ENCODE data around the gene RBPMS2.
A peak's percentile ranks its signal among the peaks of the same experiment; 100 is the strongest.
"Not testable (repeated sequence)": the region's sequence is repeated elsewhere in the genome, so short reads cannot be mapped to it uniquely, and the experiment has no call there.

The RBPMS2 gene

DNA sequence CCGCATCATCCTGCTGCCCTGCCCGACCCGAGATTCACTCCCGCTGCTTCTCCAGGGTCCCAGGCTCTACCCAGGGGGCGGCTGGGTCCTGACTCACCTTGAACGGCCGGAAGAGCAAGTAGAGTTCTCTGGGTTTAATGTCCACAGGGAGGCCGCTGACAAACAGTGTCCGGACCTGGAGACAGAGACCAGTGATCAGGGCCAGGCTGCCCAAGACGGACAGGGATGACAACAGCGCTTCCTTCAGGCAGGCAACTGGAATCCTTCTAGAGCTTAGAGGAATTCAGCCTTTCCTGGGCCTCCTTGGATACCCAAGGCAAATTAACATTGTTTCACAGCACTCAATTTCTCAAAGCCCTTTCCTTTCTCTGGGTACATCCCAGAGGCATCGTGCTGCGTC is 23.9 kb downstream of the RBPMS2 start:
- no peak for DNase-seq

DNA sequence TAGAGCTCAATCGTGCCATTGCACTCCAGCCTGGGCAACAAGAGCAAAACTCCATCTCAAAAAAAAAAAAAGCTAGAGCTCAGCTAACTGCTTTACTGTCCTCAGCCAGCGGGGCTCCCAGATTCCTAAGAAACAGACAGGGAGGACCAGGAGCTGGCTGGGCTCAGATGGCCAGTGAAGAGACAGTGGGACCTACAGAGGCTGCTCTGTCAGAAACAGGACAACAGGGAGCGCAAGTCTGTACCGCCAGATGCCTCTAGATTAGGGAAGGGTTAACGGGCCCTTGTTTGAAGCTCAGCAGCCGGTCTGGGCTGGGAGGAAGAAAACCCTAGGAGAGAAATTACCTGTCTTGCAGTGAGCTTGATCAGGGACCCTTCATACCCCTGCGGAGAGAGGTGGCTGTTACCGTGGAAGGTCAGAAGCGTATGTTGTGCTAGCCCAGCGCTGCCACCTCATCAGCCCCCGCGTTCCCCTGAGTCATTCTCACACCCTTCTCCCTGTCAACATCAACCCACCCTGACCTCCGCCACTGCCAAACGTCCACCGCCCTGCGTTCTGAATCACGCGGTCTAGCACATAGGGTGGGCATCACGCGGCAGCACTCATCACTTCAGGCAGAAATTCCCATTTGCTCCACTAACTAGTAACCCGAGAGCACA is 25.3 kb downstream of the RBPMS2 start:
- no peak for DNase-seq

DNA sequence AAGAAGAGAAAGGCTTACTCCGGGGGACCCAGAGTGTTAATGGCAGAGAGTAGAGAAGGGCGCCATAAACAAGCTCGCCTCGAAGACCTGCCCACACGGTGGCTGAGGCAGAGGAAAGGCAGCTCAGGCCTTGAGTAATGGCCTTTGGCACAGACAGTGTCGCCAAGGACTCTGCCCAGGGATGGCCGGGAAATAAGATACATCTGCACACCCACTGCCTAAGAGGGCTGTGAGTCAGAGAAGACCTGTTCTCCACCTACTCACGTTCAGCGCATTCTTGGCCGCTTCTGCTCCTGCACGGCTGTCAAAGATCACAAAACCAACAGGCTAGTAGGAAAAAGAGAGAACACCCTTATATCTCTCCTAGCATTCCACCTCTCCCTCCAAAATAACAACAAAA is 26.2 kb downstream of the RBPMS2 start:
- DNase-seq = no peak

DNA sequence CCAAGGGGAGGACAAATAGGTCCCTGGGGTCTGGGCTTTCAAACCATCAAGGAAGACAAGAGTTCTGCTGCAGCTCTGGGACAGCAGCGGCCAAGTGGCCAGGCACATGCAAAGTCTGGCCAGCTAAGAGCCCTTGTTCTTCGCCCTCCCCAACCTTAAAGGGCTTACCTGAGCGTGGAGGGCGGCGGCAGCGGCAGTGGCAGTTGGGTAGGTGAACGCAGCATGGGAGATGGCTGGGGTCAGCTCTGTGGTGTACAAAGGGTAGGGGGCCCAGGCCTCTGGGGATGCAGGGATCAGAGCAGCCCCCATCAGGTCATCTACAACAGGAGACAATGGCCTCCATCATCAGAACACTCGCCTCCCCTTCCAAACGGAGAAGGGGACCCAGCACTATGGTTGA is 27.1 kb downstream of the RBPMS2 start:
- no peak for DNase-seq

DNA sequence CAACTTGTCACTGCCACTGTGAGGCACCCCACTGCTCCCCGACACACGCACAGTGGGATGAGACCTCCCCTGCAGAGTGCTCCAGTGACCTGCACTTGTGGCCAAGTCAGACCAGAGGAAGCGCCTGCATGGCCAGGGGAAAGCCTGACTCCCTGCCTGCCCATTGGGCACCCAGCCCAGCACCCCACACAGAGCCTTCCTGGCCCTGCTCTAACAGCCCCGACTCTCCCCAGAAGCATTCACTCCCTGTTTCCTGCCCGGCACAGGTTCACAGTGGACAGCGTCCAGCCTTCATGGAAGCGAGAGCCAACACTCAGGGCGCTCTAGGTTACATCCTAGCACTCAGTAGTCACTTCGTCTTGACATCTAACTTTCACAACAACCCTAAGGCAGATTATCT is 27.8 kb downstream of the RBPMS2 start:
- no peak for DNase-seq

DNA sequence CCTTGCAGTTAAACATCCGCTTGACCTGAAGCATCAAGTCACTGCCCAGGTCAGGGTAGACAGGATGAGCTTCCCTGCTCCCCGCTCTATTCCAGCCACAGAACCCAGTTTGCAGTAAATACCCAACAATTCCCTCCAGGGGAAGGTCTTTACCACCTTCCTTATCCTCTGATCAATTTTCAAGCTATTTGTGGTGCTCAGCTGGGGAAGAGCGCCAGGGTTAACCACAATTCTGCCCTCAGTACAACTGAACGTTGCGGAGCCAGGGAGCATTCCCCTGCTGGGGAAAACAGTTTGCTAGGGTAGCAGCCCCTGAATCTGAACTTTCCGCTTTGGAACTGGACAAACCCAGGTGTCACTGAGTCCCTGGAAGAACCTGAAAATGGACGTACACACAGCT is 28.5 kb downstream of the RBPMS2 start:
- DNase-seq = no peak

DNA sequence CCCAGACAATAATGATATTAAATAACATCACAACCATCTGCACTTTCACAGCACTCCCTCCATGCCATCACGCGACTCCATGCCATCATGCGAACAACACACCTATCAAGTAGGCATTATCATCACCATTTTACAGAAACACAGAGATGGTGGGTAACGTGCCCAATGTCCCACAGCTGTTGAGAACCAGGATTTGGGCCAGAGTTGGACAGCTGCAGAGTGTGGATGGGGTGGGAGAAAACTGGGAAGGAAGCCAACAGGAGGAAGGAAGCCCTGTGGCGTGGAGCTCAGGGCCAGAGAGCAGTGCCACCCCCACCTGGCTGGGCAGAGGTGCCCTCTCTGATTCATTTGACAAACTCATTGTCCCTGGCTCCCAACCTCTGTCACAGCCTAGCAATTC is 29.0 kb downstream of the RBPMS2 start:
- no peak for DNase-seq

DNA sequence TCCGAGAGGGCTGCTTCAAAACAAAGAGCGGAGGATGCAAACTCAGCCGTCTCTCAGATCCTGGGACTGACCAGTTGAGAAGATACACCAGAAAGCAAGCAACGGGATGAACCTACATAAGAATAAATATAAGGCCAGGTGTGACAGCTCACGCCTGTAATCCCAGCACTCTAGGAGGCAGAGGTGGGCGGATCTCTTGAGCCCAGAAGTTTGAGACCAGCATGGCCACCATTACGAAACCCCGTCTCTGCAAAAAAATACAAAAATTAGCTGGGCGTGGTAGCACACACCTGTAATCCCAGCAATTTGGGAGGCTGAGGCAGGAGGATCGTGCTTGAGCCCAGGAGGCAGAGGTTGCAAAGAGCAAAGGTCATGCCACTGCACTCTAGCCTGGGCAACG is 31.7 kb downstream of the RBPMS2 start:
- DNase-seq = no peak

DNA sequence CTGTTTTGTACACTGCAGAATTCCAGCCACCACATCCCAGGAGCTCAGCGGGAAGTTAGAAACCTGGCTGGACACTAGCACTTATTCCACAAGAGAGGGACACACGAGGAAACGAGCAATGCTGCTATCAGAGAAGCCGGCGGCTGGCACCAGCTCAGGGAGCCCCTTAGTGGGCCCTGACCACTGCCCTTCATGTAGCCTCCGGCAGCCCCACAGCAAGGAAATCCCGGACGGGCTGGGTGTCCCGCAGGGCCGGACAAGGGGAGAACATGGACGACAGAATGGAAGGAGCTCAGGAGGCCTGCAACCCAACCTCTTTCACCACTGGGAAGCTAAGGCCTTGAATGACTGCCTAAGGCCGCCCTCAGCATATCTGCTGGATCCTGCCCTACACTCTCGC is 32.5 kb downstream of the RBPMS2 start:
- no peak for DNase-seq

DNA sequence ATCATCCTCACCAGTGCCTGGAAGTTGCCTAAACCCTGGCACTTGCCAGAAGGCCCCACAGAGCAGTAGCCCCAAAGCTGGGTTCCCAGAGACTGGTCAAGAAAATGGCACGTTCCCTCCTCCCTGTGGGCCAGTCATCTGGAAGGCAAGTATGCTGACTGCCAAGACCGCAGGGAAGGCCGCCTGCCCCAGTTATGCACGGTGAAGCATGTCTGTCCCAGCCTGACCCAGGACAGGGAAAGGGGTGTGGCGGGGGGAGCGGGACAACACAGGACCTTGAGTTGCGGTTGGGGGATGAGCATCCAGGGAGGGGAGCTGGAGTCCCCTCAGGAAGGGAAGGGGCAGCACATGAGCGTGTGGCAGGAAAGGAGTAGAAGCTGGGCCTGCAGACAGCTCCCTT is 33.0 kb downstream of the RBPMS2 start:
- no peak for DNase-seq

DNA sequence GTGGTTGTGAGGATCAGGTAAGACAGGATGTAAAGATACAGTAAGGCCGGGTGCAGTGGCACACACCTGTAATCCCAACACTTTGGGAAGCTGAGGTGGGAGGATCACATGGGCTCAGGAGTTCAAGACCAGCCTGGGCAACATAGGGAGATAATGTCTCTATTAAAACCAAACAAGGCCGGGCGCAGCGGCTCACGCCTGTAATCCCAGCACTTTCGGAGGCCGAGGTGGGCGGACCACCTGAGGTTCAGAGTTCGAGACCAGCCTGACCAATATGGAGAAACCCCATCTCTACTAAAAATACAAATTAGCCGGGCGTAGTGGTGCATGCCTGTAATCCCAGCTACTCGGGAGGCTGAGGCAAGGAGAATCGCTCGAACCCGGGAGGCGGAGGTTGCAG is 33.7 kb downstream of the RBPMS2 start:
- not testable (repeated sequence) for DNase-seq

DNA sequence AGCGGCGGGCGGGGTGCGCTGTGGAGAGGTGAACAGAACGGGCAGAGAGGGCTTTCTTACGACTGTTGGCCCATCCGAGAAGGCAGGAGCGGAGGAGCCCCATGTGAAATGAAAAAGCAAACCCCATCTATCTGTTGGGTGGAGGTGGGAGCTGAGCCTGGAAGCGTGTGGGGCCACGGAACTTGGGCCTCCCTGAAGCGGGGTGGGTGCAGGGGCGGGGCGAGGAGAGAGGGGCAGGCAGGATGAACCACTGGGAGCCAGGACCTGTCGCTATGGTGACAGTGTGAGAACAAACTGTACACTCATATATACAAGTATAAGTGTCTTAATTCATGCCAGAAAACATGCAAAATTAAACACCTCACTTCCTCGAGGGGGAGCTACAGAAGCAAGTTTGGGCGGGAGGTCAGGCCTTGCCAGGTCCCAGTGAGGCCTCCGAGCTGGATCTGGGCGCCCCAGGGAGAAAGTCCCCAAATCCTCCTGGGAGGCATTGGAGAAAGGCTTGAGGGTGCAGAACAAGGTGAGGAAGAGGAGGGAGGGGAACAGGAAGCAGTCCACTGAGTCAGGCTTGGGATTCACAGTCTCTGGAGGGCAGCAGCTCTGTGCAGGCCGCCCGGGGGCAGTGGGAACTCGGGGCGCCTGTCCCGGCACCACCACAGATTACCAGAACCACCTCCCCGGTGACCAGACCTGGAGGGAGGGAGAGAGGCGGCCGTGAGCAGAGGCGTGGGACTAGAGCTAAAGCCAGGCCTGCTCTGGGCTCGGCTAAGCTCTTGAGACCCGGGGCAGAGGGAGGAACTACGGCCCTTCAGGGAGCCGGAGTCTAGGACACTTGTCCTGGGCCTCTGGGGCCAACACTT is 34.8 kb downstream of the RBPMS2 start:
- no peak for DNase-seq

DNA sequence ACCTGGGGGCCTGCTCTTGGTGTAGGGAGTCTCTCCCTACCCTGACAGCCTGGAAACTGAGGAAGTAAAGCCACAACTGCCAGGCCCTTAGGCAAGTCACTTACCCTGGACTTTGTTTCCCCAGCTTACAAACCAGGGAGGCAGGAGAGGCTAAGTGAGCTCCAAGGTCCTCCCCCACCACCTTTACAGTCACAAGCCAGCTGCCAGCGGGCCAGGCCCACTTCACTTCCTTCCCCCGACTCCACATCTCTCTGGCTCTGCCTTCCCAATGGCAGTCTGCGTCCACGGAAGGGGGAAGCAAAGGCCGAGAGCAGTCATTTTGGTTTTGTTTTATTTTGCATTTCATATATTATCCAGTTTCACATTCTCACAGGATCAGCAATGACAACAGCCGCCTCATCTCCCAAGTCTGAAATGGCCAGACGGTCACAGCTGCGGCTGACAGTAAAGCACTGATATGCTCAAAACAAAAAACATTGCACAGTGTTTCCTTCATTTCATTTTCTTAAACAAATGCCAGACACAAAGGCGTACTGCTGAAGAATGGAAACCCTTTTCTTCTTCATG is 35.7 kb downstream of the RBPMS2 start:
- DNase-seq = no peak

DNA sequence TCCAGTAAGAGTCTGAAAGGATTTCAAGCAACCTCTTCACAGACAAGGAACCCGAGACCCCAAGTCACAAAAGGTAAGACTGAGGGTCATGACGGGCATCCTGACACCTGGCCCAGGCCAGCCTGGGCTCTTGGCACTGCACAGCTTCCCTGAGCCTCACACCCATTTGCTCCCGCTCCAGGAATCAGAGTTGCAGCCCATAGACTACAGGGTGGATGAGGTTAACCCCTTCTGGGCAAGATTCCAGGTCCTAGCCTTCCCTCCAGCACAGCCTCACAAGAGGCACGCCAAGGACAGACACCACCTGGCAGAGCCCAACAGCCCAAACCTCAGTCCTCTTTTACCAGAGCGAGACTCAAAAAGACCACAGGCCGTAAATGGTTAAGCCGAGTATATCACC is 36.2 kb downstream of the RBPMS2 start:
- no peak for DNase-seq

DNA sequence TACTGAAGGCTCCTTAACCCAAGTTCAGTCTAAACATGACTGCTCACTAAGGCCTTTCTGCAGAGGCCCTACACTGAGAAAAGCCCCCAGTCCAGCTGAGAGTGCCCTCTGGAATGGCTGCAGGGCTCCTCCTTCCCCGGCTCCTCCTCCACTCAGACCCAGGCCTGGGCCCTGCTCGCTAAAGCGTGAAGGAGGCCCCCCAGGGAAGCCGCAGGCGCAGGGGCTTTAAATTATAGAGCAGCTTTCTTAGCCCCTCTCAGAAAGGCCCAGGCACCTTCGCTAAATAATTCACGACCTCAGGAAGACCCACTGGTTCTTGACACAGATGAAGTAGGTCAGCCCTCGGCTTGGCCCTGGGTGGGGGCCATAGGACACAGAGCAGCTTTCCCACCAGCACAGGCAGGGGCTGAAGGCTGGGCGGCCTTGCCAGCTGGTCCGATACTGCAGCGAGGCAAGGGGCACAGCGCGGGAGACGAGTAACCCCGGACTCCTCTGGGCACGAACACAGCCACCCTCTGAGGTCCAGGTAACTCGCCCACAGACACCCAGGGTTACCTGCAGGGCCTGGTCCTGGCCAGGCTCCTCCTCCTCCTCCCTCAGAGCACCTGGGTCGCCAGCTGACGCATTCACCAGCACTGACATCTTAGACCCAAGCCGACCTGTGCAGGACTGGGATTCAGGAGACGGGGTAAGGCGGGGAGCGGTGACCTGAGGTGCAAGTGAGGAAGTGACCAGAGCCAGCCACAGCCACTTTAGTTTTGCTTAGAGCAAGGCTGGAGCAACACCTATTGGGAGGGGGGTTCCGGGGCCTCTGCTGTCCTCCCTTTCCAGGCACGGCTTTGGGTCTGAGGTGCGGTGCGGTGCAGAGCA is 36.9 kb downstream of the RBPMS2 start:
- no peak for DNase-seq

DNA sequence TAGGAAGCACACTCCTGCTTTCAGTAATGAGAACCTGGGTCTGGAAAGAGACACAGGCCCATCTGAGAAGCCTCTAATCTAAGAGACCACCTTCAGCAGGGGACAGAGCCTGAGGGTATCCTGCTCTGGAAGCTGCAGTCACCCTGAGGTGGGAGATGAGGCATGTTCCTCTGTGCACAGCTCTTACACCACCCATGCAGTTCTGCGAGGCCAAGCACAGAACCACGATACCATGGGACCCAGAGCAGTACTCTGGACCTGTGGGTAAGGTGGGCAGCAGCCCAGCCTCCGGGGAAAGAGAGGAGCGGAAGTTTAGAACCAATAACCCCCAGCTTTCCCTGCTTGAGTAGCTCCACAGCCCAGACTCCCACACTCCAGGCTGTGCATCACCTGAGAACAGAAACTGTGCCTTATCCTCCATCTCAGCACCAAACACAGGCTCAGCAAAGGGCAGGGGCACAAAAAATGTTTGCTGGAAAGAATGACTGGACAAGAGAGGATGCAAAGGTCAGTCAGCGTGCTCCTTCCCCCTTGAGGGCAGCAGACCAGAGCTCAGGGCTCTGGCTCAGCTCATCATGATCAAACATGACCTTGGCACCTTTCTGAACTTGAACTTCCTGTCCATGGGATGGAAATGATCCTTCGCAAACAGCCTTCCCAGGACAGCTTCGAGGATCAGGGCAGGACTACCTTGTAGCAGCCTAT is 43.1 kb downstream of the RBPMS2 start:
- no peak for DNase-seq

DNA sequence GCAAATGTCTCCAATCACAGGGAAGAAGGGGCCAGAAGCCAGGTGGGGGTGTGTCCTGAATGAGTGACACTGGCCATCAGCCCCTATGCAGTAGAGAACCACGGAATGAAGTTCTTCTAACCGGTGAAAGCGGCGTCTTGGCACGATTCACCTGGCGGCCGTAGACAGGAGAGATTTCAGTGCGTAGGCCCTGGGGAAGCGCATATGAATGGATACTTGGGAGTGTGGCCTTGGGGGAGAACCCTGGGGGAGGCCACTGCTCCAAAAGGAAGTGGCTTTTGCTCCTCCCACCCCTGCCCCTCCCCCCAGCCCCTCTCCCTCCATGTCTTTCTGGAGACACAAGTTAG is 43.6 kb downstream of the RBPMS2 start:
- no peak for DNase-seq

DNA sequence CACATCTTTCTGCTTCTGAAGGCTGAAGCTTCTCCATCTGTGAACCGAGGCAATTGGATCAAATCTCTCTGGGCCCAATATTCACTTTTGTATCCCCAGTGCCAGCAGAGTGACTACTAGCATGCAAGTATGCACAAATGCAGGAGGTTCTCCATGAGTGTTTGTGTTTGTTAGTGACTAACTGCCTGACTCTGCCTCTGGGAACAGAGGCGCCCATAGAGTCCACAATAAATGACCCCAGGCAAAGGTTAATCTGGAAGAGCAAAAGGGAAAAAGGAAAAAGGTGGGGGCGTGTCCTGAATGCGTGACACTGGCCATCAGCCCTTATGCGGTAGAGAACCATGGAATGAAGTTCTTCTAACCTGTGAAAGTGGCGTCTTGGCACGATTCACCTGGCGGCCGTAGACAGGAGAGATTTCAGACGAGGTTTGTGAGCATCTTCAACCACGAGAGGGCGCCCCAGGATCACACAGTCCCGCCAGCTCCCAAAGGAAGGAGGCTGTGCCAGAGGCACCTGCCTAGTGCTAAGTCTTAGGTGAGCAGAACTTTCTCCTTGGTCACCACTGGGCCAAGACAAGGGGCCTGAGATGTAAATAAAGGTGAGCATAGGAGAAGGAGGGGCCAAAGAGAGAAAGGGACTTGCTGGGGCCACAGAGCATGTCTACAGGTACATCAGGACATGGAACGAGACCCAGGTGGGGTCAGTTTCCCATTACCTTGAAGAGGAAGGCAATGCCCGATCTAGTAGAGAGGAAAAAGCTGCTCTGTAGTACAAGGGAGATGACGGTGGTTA is 44.2 kb downstream of the RBPMS2 start:
- peak; percentile 13 for DNase-seq

DNA sequence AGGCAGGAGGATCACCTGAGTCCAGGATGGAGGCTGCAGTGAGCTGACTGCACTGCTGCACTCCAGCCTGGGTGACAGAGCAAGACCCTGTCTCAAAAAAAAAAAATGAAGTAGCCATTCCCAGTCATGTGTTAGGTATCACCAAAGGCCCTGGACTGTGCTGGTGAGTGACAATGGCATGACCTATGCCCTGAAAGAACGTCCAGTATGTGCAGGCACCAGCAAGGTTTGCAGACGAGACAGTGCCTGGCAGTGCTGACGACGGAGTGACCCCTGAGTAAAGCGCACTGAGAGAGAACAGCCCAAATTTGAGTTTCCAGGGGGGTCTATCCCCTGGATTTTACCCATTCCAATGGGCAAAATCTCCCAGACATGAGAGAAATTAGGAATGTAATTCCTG is 45.2 kb downstream of the RBPMS2 start:
- no peak for DNase-seq

DNA sequence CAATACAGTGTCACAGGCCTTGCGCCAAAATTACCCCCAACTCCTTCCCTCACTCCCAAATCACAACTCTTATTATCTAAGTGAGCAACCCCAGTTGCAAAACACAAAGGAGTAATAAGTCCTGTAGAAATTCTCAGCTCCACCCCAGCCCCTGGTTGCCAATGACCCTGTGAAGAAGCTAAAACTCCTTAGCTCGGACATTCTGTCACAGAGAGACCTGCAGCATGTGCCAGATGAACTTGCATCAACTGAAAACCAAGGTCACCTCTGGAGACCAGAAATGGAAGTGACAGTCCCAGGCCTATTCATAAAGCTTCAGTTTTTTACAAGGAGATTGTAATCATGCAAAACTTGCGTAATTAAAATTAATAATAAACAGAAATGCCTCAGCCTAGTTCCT is 55.2 kb downstream of the RBPMS2 start:
- no peak for DNase-seq

DNA sequence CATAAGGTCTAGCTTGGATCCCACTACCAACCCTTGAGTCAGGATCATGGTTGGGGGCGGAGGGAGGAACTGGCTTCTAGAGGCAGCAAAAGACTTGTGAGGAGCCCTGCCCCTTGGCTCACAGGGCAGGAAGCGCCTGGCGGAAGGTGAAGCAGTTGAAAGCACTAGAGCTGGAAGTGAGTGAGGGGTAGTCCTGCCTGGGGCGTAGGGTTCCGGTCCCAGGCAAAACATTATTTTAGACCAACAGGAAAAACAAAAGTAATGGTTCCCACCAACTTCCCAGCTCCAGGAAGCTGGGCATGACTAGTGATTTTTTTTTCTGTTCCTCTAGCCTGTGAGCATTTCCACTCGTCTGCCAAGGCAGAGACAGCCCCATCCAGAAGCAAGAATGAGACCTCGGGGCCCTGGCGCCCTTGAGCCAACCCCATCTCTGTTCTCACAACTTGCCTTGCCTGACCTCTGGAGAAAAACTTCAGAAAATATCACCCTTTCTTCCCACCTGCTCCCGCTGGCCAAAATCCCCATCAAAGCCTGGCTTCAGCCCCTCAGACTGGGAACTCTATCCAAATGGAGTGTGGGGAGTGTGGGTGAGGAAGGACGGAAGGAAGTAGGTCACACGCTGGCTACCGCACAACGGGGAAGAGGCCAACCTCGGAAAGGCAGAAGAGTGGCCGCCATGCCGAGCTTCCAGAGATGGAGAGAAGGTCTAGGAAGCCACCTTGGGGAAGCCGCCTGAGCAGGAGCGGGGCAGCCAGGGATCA is 57.5 kb downstream of the RBPMS2 start:
- DNase-seq = no peak

Measured in DMS79 (cell line).